NB4 (cell line): ENCODE measurements around the gene PPIL6.
A peak's percentile ranks its signal among the peaks of the same experiment; 100 is the strongest.

Experiments used
- DNase-seq: peaks from one replicate; pipeline ENCODE4 v3.0.0; 2010; ENCODE audit warnings: low read depth
- H3K4me3 ChIP-seq: one replicate; pipeline ENCODE4 v1.5.1; 2011; ENCODE audit warnings: mild to moderate bottlenecking, low read depth, low read length, moderate library complexity
- MYC ChIP-seq: IDR thresholded peaks from 2 replicates; pipeline ENCODE4 v1.6.1; 2011; ENCODE audit warnings: low read depth, low read length
- POLR2A ChIP-seq: IDR thresholded peaks from 2 replicates; pipeline ENCODE4 v1.6.1; 2011; ENCODE audit warnings: mild to moderate bottlenecking; ENCODE audit not compliant: insufficient read length; ENCODE audit errors: extremely low read depth
- TF ChIP-seq, protein P1 (sequence below): IDR thresholded peaks from one replicate; pipeline ENCODE4 v1.5.1; 2012; ENCODE audit warnings: low read depth, low read length
- TF ChIP-seq, protein P2 (sequence below): IDR thresholded peaks from 2 replicates; pipeline ENCODE4 v1.6.1; 2011; ENCODE audit warnings: low read depth, low read length

The PPIL6 gene

DNA sequence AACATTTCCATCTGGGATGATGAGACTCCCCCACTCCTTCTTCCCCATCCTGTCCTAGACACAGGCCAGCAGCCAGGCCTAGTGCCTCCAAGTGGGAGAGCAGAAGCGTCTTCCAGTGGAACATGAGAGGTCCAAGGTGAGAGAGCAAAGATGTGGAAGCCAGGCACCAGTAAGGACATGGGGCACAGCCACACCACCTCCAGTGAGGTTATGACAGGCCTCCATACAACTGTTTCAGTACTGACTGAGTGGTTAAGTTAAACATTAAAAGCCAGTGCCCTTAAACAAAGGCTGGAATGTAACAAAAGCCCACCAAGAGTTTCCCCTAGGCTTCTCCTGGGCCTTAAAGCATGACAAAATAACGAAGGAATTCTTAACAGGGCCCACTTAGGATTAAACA, 37.3 kb upstream of the PPIL6 start:
- no peak for TF ChIP-seq POLR2A
- TF ChIP-seq, protein P1, sequence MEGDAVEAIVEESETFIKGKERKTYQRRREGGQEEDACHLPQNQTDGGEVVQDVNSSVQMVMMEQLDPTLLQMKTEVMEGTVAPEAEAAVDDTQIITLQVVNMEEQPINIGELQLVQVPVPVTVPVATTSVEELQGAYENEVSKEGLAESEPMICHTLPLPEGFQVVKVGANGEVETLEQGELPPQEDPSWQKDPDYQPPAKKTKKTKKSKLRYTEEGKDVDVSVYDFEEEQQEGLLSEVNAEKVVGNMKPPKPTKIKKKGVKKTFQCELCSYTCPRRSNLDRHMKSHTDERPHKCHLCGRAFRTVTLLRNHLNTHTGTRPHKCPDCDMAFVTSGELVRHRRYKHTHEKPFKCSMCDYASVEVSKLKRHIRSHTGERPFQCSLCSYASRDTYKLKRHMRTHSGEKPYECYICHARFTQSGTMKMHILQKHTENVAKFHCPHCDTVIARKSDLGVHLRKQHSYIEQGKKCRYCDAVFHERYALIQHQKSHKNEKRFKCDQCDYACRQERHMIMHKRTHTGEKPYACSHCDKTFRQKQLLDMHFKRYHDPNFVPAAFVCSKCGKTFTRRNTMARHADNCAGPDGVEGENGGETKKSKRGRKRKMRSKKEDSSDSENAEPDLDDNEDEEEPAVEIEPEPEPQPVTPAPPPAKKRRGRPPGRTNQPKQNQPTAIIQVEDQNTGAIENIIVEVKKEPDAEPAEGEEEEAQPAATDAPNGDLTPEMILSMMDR = no peak
- TF ChIP-seq, protein P2, sequence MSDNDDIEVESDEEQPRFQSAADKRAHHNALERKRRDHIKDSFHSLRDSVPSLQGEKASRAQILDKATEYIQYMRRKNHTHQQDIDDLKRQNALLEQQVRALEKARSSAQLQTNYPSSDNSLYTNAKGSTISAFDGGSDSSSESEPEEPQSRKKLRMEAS = no peak
- TF ChIP-seq MYC = no peak
- peak overlapping the region; percentile 60 for H3K4me3 ChIP-seq
- no peak for DNase-seq

DNA sequence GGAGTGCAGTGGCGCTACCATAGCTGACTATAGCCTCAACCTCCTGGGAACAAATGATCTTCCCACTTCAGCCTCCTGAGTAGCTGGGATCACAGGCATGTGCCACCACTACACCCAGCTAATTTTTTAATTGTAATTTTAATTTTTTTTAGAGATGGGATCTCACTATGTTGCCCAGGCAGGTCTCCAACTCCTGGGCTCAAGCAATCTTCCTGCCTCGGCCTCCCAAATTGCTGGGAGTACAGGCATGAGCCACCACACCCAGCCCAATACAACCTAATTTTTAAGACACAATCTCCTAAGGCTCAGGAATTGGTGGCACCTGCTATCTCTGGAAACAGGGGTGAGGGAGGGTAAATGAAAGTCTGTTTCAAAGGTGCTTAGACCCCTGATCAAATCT, 36.8 kb upstream of the PPIL6 start:
- DNase-seq = no peak
- TF ChIP-seq, protein P2 = no peak
- TF ChIP-seq POLR2A (no peak), MYC (no peak)
- TF ChIP-seq, protein P1 = no peak
- H3K4me3 ChIP-seq = no peak overlapping the region

DNA sequence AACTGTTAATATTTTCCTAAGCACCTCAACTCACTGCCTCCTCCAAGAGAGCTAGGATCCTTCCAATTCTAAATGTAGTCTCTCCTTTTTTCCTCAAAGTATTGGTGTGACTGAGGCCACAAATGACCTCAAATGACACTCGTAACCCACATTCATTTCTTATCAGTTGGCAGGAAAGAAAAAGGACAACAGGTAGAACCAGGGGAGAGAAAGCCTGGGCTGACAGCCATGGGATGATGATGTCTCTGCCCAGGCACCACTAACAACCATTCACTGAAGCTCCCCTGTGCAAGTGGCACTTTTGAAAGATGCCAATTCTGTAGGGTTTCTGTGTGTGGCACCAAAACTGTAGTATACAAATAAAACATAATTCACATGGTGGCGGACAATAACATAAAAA, 35.2 kb upstream of the PPIL6 start:
- TF ChIP-seq MYC = no peak
- TF ChIP-seq, protein P1 = no peak
- DNase-seq = no peak
- no peak overlapping the region for H3K4me3 ChIP-seq

DNA sequence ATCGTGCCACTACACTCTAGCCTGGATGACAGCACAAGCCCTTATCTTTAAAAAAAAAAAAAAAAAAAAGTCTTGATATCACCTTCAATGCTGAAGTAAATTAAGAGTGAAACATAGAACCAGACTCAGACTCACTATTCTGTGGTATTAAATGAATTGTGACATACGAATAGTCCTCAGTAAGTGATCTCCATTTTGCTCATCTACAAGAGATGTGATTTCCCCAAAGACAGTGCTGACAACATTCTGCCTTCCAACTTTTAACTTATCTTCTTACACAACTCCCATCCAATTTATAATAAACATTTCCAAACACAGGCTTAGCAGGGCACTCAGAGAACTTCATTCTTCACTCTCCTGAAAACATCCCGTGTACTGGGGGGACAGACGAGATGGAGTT, 34.6 kb upstream of the PPIL6 start:
- DNase-seq = no peak
- no peak overlapping the region for H3K4me3 ChIP-seq
- TF ChIP-seq, protein P2 = no peak

DNA sequence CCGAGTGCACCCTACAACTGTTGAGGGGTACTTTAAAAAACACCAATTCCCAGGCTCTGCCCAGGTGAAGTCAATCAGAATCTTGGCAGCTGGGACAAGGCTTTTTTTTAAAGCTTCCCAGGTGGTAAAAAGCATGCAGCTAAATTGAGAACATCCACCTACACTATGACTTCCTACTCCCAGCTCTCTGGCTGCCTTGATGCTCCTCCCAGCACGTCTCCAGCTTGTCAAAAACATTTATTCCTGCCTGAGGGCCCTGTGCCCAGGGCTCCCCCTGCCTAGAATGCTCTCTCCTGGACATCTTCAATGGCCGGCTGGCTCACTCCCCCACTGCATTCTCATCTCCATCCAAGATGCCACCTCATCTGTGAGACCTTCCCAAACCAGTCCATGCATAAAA, 32.7 kb upstream of the PPIL6 start:
- TF ChIP-seq MYC = no peak
- no peak for TF ChIP-seq POLR2A
- TF ChIP-seq, protein P1 = no peak
- TF ChIP-seq, protein P2 = no peak

DNA sequence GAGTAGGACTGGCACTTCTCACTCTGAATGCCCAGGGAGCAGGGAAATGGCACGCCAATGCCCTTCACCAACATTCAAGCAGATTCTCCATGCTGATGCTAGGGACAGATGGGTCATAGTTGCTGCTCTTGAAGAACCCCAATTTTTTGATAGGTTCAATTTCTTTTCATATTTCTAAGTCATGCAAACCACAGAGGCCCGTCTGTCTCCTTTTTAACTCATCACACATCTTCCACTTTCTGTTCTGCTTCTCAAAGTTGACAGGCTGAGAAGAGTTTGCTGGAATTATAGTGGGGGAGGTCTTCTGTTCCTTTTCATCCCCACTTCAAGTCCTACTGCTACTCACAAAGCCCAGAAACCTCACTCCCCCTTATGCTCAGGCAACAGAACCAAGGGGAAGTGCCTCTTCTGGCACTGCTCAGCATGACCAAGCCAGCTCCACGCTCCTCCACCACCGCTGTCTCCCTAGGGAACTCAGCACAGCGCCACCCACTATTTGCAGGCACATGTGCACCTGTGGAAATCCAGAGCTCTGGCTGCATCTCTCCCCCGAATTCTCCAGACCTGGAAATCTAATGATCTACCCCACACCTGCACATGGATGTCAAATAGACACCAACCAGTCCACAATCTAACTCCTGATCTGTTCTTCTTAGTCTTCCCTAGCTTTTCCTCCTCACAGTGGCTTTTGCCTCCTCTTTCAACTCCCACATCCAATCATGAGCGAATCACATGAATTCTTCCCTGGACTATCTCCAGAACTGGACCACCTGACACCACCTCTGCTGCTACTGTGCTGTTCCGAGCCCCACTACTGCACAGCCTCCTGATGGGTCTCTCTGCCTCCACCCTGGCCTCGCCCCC, 31.9 kb upstream of the PPIL6 start:
- DNase-seq = no peak
- H3K4me3 ChIP-seq = no peak overlapping the region
- TF ChIP-seq POLR2A (no peak), MYC (no peak)
- TF ChIP-seq, protein P2 = no peak
- TF ChIP-seq, protein P1 = no peak

More for the DNA sequence above, 32.7 kb upstream of the PPIL6 start:
- no peak for DNase-seq
- no peak overlapping the region for H3K4me3 ChIP-seq
